ENCODE measurements around the gene ZNF516.

Gene ZNF516

GRCh38 chr18:76446321-76447257, 48.5 kb downstream of the ZNF516 start:
- H3K4me3 ChIP-seq (ENCODE audit: low read depth, low read length), result no peak overlapping the region
- TF ChIP-seq CTCF (IDR thresholded peaks at IDR 0.05; ENCODE audit: borderline replicate concordance, insufficient read depth, low read depth, low read length), result no peak

- TF ChIP-seq CTCF (IDR thresholded peaks at IDR 0.05; ENCODE audit: borderline replicate concordance, insufficient read depth, low read depth, low read length), result no peak
- H3K4me3 ChIP-seq (ENCODE audit: low read depth, low read length), result no peak overlapping the region
These were observed 49.3 kb downstream of the ZNF516 start for GRCh38 chr18:76445741-76446232.

GRCh38 chr18:76445275-76445674, 49.8 kb downstream of the ZNF516 start:
- no peak overlapping the region for H3K4me3 ChIP-seq (ENCODE audit: low read depth, low read length)
- no peak for TF ChIP-seq CTCF (IDR thresholded peaks at IDR 0.05; ENCODE audit: borderline replicate concordance, insufficient read depth, low read depth, low read length)

- no peak overlapping the region for H3K4me3 ChIP-seq (ENCODE audit: low read depth, low read length)
- TF ChIP-seq CTCF (IDR thresholded peaks at IDR 0.05; ENCODE audit: borderline replicate concordance, insufficient read depth, low read depth, low read length), result no peak
These were observed 50.5 kb downstream of the ZNF516 start for GRCh38 chr18:76444446-76445105.

GRCh38 chr18:76443519-76444445, 51.3 kb downstream of the ZNF516 start:
- TF ChIP-seq CTCF (IDR thresholded peaks at IDR 0.05; ENCODE audit: borderline replicate concordance, insufficient read depth, low read depth, low read length), result no peak
- H3K4me3 ChIP-seq (ENCODE audit: low read depth, low read length), result no peak overlapping the region

- TF ChIP-seq CTCF (IDR thresholded peaks at IDR 0.05; ENCODE audit: borderline replicate concordance, insufficient read depth, low read depth, low read length), result no peak
- no peak overlapping the region for H3K4me3 ChIP-seq (ENCODE audit: low read depth, low read length)
These were observed 52.5 kb downstream of the ZNF516 start for GRCh38 chr18:76442413-76443171.

Measured in GM12875 (cell line).